A549 (cell line): ENCODE data around the gene CNOT3. TPM values are rescaled to one million over a fixed set of nuclear protein-coding genes. Genes with fewer than 3 reads are reported as not detected.

Experiments
- ATAC-seq, 2 experiments: fragments of 200-7000 bp in 1 of 2; fragments of >200 bp in 1 of 2; cut with Nextera tagmentation in 1 of 2; cut with Tn5 transposase in 1 of 2; 3 replicates each; pipeline versions ENCODE4 v1.8.0 to v1.9.1; 2018 to 2020; ENCODE audit warnings: mild to moderate bottlenecking in 1 of 2, moderate library complexity in 1 of 2
- CTCF ChIA-PET: fragments of 300-600 bp; sonication (Branson Sonifier 250); formaldehyde crosslinking; extraction: SDS; loops from one replicate; lab custom pipeline; 2021; ENCODE audit warnings: antibody characterized with exemption, inconsistent platforms; lab: Yijun Ruan, JAX
- POLR2A ChIA-PET: fragments of 350-600 bp; formaldehyde crosslinking; extraction: SDS; loops from one replicate; lab custom pipeline; 2021; ENCODE audit warnings: antibody characterized with exemption, inconsistent platforms; lab: Yijun Ruan, JAX
- DNase-seq, 2 experiments: peaks; one replicate each; pipeline versions ENCODE4 v3.0.0 to v3.0.0-alpha.2; 2011 to 2016; ENCODE audit warnings: low read depth in 1 of 2, low spot score in 1 of 2
- FAIRE-seq: peaks from 2 replicates; lab custom pipeline; 2011; peaks lifted over from hg19 to GRCh38; lab: Jason Lieb, UNC
- H3K27ac ChIP-seq, 2 experiments: fragments of >200 bp; sonication (Bioruptor Twin); formaldehyde crosslinking; 3 replicates each; pipeline ENCODE4 v1.5.1; 2016 to 2017
- H3K4me1 ChIP-seq: fragments of >200 bp; sonication (Bioruptor Twin); formaldehyde crosslinking; 3 replicates; pipeline ENCODE4 v1.6.1; 2016
- H3K4me2 ChIP-seq: fragments of >200 bp; sonication (Bioruptor Twin); formaldehyde crosslinking; 3 replicates; pipeline ENCODE4 v1.6.1; 2016
- H3K4me3 ChIP-seq: fragments of >200 bp; sonication (Bioruptor Twin); formaldehyde crosslinking; 3 replicates; pipeline ENCODE4 v1.5.1; 2016
- H3K9me3 ChIP-seq: fragments of >200 bp; sonication (Bioruptor Twin); formaldehyde crosslinking; 3 replicates; pipeline ENCODE4 v1.6.1; 2016
- BHLHE40 ChIP-seq: IDR thresholded peaks from 2 replicates; pipeline ENCODE4 v1.6.1; 2012; ENCODE audit warnings: low read depth, low read length, inconsistent platforms
- CHD2 ChIP-seq: fragments of 150-350 bp; IDR thresholded peaks from 2 replicates; pipeline ENCODE4 v1.6.1; 2014; ENCODE audit warnings: low read length; ENCODE audit not compliant: partially characterized antibody
- EHMT2 ChIP-seq: fragments of 200-600 bp; sonication (generic); IDR thresholded peaks from 2 replicates; pipeline ENCODE4 v1.6.1; 2016; ENCODE audit warnings: antibody characterized with exemption, low read depth, mild to moderate bottlenecking, moderate library complexity
- ESRRA ChIP-seq: fragments of 150-350 bp; IDR thresholded peaks from 2 replicates; pipeline ENCODE4 v1.6.1; 2014; ENCODE audit warnings: mild to moderate bottlenecking, low read length, borderline replicate concordance
- FOXS1 ChIP-seq: fragments of 250-450 bp; sonication (Bioruptor Pico); IDR thresholded peaks from 2 replicates; pipeline ENCODE4 v1.5.0; 2020; ENCODE audit warnings: mild to moderate bottlenecking, moderate library complexity
- HES2 ChIP-seq: fragments of >200 bp; sonication (Bioruptor Twin); formaldehyde crosslinking; IDR thresholded peaks from 2 replicates; pipeline ENCODE4 v1.6.1; 2016
- HOXA7 ChIP-seq: fragments of 250-450 bp; sonication (Bioruptor Pico); IDR thresholded peaks from 2 replicates; pipeline ENCODE4 v1.5.0; 2020; ENCODE audit warnings: mild to moderate bottlenecking, moderate library complexity
- HOXB5 ChIP-seq: fragments of 250-450 bp; sonication (Bioruptor Pico); IDR thresholded peaks from 2 replicates; pipeline ENCODE4 v1.5.0; 2020; ENCODE audit warnings: mild to moderate bottlenecking, moderate library complexity
- MAFK ChIP-seq: fragments of 450-650 bp; IDR thresholded peaks from 2 replicates; pipeline ENCODE4 v1.6.1; 2014; ENCODE audit not compliant: partially characterized antibody
- MAX ChIP-seq: IDR thresholded peaks from 2 replicates; pipeline ENCODE4 v1.6.1; 2012
- RARB ChIP-seq: fragments of 250-450 bp; sonication (Bioruptor Pico); IDR thresholded peaks from 2 replicates; pipeline ENCODE4 v1.8.0; 2021; ENCODE audit warnings: mild to moderate bottlenecking, moderate library complexity
- RNF2 ChIP-seq: fragments of 200-600 bp; sonication (generic); IDR thresholded peaks from 2 replicates; pipeline ENCODE4 v1.6.1; 2016; ENCODE audit warnings: low read depth, mild to moderate bottlenecking, antibody characterized with exemption, moderate library complexity, borderline replicate concordance
- SMC3 ChIP-seq: fragments of >200 bp; sonication (Bioruptor Twin); formaldehyde crosslinking; IDR thresholded peaks from 3 replicates; pipeline ENCODE4 v1.6.1; 2018; ENCODE audit warnings: inconsistent platforms
- TFCP2L1 ChIP-seq: fragments of 250-450 bp; sonication (Bioruptor Pico); IDR thresholded peaks from 2 replicates; pipeline ENCODE4 v1.5.0; 2021; ENCODE audit warnings: mild to moderate bottlenecking
- TP53 ChIP-seq: fragments of 250-450 bp; sonication (Bioruptor Pico); IDR thresholded peaks from 2 replicates; pipeline ENCODE4 v1.5.0; 2021; ENCODE audit warnings: mild to moderate bottlenecking, moderate library complexity
- ZNF302 ChIP-seq: fragments of 250-450 bp; sonication (Bioruptor Pico); IDR thresholded peaks from 2 replicates; pipeline ENCODE4 v1.9.0; 2021; ENCODE audit warnings: inconsistent platforms, mild to moderate bottlenecking, moderate library complexity
- WGBS: methylation state at CpG from one replicate; pipeline ENCODE4 v1.1.6; 2017; ENCODE audit errors: missing lambda C conversion rate; 5-methylcytosine and 5-hydroxymethylcytosine counted together
- polyA plus RNA-seq, 4 experiments: library from polyadenylated mRNA; depleted of rRNA in 3 of 4; stranded (reverse); fragments of >200 nt; fragmentation: RNase III in 1 of 4; extraction: RNeasy Plus Mini Kit Qiagen cat#74134 plus additional on column Dnase treatment in 1 of 4; gene quantifications; 2 replicates in 3 of 4; 3 replicates in 1 of 4; pipeline ENCODE4 v1.2.3, GENCODE V29; 2011 to 2017
- TF ChIP-seq, protein P1 (sequence below): fragments of >200 bp; sonication (Bioruptor Twin); formaldehyde crosslinking; IDR thresholded peaks from 3 replicates; pipeline ENCODE4 v1.6.1; 2016
- TF ChIP-seq, protein P2 (sequence below): fragments of 250-450 bp; sonication (Bioruptor Pico); IDR thresholded peaks from 2 replicates; pipeline ENCODE4 v1.5.0; 2020; ENCODE audit warnings: low read depth, mild to moderate bottlenecking, moderate library complexity

CNOT3 gene
- polyA plus RNA-seq, 2 of the 4 experiments (the other 2 are of a cell fraction) = 24.9 to 59.2 TPM

GRCh38 chr19:54121259-54121658, 16.3 kb upstream of the CNOT3 start:
- Histone ChIP-seq H3K4me2 (no peak overlapping the region), H3K4me1 (peaks cover 7% of the 10 kb centered on the region; the same call in 2 of the 3 replicates), H3K27ac (no peak overlapping the region), H3K4me3 (no peak overlapping the region), H3K9me3 (no peaks in the 10 kb centered on the region)
- TF ChIP-seq FOXS1 (CRISPR knock-in tag) = no peak
- TF ChIP-seq ESRRA = no peak
- TF ChIP-seq, protein P1, sequence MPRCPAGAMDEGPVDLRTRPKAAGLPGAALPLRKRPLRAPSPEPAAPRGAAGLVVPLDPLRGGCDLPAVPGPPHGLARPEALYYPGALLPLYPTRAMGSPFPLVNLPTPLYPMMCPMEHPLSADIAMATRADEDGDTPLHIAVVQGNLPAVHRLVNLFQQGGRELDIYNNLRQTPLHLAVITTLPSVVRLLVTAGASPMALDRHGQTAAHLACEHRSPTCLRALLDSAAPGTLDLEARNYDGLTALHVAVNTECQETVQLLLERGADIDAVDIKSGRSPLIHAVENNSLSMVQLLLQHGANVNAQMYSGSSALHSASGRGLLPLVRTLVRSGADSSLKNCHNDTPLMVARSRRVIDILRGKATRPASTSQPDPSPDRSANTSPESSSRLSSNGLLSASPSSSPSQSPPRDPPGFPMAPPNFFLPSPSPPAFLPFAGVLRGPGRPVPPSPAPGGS = no peak
- TF ChIP-seq MAFK = peak; percentile 93
- DNase-seq (no peak), FAIRE-seq (no peak), ATAC-seq (no peak)
- CTCF ChIA-PET = interaction anchor here (0.5 to 1.6 kb wide), 5 partner anchors 16 to 1439 kb away, joined by 3 to 4 read pairs (median 3); no protein-coding TSS in a partner anchor
- POLR2A ChIA-PET = interaction anchor here (0.6 to 1.1 kb wide), 2 partner anchors 16 to 18 kb away, joined by 3 to 4 read pairs; partner anchors contain the start of gene CNOT3
- 91% methylated on average over 9 of the region's 10 CpGs for WGBS

DNA sequence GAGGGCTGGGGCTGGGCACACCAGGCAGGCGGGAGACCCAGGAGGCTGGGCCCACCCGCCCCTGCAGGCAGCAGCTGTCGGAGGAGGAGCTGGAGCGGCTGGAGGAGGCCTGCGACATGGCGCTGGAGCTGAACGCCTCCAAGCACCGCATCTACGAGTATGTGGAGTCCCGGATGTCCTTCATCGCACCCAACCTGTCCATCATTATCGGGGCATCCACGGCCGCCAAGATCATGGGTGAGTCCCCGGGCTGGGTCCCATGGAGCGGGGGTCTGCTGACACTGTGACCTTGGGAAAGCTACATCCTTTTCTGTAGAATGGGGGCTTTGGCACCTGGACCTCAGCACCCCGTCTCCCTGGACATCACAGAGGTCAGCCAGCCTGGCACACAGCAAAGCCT, 13.9 kb upstream of the CNOT3 start:
- no peak for TF ChIP-seq BHLHE40
- no peak for TF ChIP-seq HOXA7
- H3K4me1 ChIP-seq = no peaks in the 10 kb centered on the region
- no peak overlapping the region for H3K4me3 ChIP-seq
- no peak overlapping the region for H3K27ac ChIP-seq
- no peaks in the 10 kb centered on the region for H3K9me3 ChIP-seq
- ChIA-PET CTCF (interaction anchor here (1.1 to 3.2 kb wide), 3 partner anchors 9 to 45 kb away, joined by 3 to 8 read pairs (median 4); partner anchors contain the start of gene CNOT3), POLR2A (interaction anchor here (0.9 to 2.4 kb wide), 2 partner anchors 8 to 13 kb away, joined by 5 to 10 read pairs; partner anchors contain the start of genes CNOT3, PRPF31 and TFPT)
- DNase-seq (no peak), FAIRE-seq (no peak), ATAC-seq (no peak)
- H3K4me2 ChIP-seq = no peak overlapping the region
- WGBS = 92% methylated on average over 16 of the region's 17 CpGs

- ChIA-PET CTCF (interaction anchor here (1.1 to 3.2 kb wide), 3 partner anchors 8 to 44 kb away, joined by 3 to 8 read pairs (median 4); partner anchors contain the start of gene CNOT3), POLR2A (interaction anchor here (0.9 to 2.4 kb wide), 2 partner anchors 9 to 13 kb away, joined by 5 to 10 read pairs; partner anchors contain the start of genes CNOT3, PRPF31 and TFPT)
- ATAC-seq = no peak
- DNase-seq = no peak
- H3K9me3 ChIP-seq = no peaks in the 10 kb centered on the region
- no peak overlapping the region for H3K27ac ChIP-seq
- H3K4me3 ChIP-seq = no peak overlapping the region
- H3K4me1 ChIP-seq = no peaks in the 10 kb centered on the region
- H3K4me2 ChIP-seq = no peak overlapping the region
- 90% methylated on average over 19 of the region's 19 CpGs for WGBS
- TF ChIP-seq CHD2 = no peak
- no peak for TF ChIP-seq SMC3
- TF ChIP-seq MAX = no peak
- TF ChIP-seq HOXB5 (CRISPR knock-in tag) = no peak
- no peak for TF ChIP-seq TP53
- TF ChIP-seq RNF2 = no peak
- TF ChIP-seq ZNF302 (CRISPR knock-in tag) = no peak
- no peak for TF ChIP-seq HES2
- TF ChIP-seq, protein P2, sequence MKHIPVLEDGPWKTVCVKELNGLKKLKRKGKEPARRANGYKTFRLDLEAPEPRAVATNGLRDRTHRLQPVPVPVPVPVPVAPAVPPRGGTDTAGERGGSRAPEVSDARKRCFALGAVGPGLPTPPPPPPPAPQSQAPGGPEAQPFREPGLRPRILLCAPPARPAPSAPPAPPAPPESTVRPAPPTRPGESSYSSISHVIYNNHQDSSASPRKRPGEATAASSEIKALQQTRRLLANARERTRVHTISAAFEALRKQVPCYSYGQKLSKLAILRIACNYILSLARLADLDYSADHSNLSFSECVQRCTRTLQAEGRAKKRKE (CRISPR knock-in tag) = no peak
- no peak for TF ChIP-seq RARB
- TF ChIP-seq TFCP2L1 = no peak
- no peak for TF ChIP-seq EHMT2
- no peak for FAIRE-seq
Observed at GRCh38 chr19:54124393-54124792, 13.2 kb upstream of the CNOT3 start.
